GM21515 (cell line): ENCODE measurements around the gene NOL4L.
"Not testable (repeated sequence)": the region's sequence is repeated elsewhere in the genome, so short reads cannot be mapped to it uniquely, and the experiment has no call there.

Experiments used
- ATAC-seq: cut with Tn5 transposase; IDR thresholded peaks from one replicate; pipeline ENCODE4 v1.9.1; 2021; ENCODE audit not compliant: unreplicated experiment

Gene NOL4L

DNA sequence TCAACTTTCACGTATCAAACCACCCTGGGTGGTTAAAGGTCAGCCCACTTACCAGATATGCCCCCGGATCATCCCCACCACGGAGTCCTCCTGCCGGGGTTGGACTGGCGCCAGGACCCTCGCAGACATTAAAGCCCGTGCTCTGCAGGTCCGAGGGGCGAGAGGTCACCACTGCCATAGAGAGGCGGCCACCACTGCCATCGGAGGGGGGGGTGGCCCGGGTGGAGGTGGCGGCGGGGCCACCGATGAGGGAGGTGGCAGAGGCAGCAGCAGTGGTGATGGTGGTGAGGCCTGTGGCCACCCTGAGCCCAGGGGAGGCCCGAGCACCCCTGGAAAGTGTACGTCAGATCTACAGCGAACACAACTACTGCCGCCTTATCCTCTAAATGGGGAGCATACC lies 150.7 kb downstream of the NOL4L start:
- ATAC-seq: no peak

- ATAC-seq: no peak
Measured at GRCh38 chr20:32433311-32434021, 151.7 kb downstream of the NOL4L start.

DNA sequence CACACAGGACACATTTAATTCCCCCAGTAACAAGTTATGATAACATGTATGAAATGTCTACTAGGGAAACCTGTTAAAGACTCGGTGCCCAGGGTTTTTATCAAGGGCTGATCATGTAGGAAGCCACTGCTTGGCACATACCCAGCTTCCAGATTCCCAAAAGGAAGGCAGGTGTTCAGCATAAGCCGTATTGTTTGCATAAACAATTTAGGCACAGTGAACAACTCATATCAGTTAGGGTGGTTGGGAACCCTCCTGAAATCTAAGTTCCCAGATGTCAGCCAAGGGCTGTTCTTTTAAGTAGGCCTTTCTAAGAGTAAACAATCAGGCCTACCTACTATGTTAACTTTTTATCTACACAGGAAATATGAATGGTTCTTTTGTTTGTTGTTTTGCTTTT lies 152.9 kb downstream of the NOL4L start:
- ATAC-seq: no peak

DNA sequence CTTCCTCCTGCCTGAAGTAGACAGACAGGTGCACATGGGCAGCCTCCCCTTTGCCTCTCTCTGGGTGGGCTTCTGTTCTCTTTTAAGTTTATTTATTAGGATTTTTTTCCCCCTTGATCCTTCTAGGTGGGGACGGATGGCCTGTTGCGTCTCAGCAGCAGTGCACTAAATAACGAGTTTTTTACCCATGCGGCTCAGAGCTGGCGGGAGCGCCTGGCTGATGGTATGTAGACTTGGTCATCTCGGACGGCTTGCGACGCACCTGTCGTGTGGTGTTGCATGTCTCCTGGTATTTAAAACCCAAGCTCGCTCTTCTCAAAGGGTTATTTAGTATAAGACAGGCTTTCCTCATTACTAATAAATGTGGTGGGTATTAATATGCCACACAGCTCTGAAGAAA lies 153.7 kb downstream of the NOL4L start:
- no peak for ATAC-seq

DNA sequence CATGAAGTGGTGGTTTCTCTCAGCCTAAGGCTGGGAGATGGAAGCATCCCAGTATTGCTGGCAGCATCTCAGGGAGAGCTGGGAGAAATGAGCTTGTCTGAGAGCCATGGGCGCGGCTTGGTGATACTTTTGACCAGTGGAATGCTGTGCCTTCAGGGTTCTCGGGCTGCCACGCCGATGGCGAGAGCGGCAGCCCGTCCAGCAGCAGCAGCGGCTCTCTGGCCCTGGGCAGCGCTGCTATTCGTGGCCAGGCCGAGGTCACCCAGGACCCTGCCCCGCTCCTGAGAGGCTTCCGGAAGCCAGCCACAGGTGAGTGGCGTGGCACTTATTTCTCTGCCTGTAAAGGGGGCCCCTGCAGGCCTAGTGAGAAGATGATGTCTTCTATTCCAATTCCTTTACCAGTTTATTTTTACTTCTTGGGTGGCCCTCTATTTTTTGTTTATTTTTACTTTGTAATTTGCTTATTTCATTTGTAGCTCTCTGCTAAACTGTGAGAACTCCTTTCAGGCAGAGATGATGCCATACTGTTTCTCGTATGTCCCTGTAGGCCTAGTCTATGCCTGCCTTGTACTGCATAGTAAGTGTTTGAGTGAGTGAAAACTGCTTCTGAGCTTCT lies 155.3 kb downstream of the NOL4L start:
- no peak for ATAC-seq

DNA sequence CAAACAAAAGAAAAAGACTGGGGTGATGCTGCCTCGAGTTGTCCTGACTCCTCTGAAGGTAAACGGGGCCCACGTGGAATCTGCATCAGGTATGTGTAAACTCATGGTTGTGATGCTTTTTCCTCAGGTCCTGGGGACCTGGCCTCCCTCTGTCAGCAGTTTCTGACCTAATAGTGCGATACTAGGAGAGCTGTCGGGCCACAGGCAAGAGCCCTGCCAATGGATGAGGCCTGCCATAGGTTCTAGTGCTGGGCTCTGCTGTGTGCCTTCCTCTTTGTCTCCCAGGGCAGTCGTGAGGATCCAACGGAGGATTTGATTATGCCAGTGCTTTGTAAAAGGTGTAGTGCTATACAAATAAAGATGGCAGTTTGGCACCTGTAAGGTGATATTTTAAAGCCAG lies 155.8 kb downstream of the NOL4L start:
- ATAC-seq: no peak

GRCh38 chr20:32427996-32428395 lies 157.1 kb downstream of the NOL4L start:
- no peak for ATAC-seq

- no peak for ATAC-seq
Measured at GRCh38 chr20:32421290-32421689, 163.8 kb downstream of the NOL4L start.

DNA sequence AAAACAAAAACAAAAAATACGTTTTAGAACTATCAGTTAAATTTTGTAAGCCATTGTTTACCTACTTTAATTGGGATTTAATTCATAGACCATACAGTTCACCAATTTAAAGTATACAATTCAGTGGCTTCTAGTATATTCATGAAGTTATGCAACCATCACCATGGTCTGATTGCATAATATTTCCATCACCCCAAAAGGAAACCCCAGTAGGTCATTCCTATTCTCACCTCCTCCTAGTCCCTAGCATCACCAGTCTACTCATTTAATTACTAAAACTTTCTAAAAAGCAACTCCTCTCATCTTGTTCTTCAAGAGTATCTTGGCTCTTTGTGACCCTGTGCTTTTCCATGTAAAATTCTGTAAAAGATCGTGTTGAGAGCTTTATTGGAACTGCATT lies 166.8 kb downstream of the NOL4L start:
- no peak for ATAC-seq

DNA sequence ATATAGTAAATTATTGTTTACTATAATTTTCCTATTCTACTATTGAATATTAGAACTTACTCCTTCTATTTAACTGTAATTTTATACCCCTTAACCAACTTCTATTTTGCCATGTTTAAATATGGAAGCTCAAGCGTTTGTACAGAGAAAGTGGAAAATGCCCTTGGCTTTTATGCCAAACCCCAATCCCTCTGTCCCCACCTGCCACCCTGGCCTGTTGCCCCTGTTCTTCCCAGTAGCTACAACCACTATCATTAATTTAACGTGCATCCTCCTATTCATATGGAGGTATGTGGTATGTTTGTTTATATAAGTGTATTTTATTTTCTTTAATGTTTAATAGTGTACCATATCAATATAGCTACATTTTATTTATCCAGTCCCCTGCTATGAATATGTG lies 168.9 kb downstream of the NOL4L start:
- no peak for ATAC-seq

DNA sequence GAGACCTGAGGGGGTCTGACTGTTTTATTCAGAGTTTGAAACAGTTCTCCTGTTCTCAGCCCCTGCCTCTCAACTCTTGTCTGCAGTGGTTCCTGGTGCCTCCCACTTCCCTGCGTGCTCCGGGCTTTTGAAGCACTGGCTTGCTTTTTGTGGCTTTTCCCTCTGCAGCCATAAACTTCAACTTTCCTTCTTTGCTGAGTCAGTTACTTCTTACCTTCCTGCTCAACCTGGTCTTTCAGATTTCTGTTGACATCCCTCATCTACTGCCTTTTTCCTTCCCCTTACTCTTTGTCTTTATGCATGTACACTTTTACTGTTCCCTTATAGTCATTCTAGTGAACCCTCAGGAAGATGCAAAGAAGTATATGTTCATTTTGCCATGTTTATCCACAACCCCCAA lies 169.6 kb downstream of the NOL4L start:
- no peak for ATAC-seq

GRCh38 chr20:32411955-32412706 lies 173.0 kb downstream of the NOL4L start:
- no peak for ATAC-seq

DNA sequence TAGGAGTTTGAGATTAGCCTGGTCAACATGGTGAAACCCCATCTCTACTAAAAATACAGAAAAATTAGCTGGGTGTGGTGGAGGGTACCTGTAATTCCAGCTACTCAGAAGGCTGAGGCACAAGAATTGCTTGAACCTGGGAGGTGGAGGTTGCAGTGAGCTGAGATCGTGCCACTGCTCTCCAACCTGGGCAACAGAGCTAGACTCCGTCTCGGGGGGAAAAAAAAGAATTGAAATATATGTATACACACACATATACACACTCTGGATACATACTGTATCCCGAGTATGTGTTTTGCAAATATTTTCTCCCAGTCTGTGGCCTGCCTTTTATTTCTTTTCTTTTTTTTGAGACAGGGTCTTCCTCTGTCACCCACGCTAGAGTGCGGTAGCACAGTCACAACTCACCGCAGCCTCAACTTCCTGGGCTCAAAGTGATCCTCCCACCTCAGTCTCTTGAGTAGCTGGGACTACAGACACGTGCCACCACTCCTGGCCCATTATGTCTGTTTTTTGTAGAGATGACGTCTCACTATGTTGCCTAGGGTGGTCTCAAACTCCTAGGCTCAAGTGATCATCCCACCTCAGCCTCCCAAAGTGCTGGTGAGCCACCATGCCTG lies 177.9 kb downstream of the NOL4L start:
- ATAC-seq: not testable (repeated sequence)

DNA sequence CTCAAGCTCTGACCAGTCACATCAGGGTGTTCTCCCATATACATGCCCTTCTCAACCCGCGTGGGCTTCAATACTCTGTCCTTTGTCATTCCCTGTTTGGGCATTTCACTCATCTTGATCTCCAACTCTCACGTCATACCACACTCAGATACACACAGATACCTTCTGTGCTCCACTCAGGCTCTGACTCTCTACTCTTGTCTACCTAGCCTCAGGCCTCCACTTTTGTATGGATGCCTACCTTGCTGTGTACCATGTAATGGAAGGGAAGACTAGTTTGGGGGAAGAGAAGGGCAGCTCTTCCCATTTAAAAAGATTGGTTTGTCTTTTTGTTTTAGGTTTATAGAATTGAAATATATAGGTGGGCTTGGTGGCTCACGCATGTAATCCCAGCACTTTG lies 178.4 kb downstream of the NOL4L start:
- no peak for ATAC-seq

DNA sequence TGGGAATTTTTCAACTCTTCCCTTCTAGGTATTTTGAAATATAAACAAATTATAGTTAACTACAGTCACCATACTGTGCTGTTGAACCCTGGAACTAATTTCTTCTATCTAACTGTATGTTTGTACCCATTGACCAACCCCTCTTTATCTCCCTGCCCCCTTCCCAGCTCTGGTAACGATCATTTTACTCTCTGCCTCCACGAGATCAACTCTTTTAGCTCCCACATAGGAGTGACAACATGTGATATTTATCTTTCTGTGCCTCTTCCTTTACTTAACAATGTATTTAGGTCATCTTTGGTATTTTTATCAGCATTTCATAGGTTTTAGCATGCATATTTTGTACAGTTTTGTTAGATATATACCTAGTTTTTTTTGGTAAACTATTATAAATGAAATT lies 181.1 kb downstream of the NOL4L start:
- no peak for ATAC-seq

DNA sequence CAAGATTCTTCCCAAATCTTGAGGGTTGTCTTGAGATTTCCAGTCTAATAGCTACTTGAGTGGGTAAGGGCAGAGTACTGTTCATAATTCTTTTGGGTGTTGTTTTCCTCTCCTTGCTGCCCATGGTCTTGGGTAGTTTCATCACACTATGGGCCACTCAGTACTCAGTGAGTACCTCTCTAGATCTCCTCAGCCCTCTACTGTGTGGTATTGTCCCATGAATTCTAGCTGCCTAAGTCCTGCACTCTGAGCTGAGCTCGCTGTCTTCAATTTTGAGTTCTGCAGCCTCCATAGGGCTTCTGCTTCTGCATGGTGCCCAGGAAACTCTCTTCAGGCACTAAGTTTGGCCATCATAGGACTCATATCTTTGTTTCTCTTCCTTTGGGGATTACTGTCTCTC lies 184.7 kb downstream of the NOL4L start:
- no peak for ATAC-seq

- no peak for ATAC-seq
Measured at GRCh38 chr20:32397567-32398084, 187.5 kb downstream of the NOL4L start.

DNA sequence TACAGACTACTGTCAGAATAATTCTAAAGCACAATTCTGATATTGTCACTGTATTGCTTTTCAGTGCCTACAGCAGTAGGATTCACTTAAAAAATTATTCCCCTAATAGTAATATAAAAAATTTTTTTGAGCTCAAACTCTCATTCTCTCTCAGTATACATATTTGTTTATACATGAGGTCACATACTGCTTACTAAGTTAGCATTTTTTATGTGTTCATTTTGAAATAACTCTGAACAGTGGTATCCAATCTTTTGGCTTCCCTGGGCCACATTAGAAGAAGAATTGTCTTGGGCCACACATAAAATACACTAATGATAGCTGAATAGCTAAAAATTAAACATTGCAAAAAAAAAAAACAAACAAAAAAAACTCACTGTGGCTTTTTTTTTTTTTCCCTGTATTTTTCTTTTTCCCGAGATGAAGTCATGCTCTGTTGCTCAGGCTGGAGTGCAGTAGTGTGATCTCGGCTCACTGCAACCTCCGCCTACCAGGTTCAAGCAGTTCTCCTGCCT lies 188.4 kb downstream of the NOL4L start:
- no peak for ATAC-seq

DNA sequence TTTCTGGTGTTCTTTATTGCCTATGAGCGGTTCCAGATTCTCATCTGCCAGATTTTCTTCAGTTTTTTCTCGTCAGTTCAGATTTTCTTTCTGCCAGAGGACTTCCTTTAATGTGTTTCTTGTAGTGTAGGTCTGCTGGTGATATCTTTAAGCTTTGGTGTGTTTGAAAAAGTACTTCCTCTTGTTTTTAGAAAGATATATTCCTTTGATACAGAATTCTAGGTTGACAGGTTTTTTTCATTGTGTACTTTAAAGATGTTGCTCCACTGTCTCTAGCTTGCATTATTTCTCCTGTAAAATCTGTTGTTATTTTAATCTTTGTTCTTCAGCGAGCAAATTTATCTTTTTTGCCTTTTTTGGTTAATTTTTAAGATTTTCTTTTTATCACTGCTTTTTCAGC lies 190.1 kb downstream of the NOL4L start:
- no peak for ATAC-seq
